Pancreas (tissue), 10 donors: ENCODE measurements around the gene ULBP2. TPM values are rescaled to one million over a fixed set of nuclear protein-coding genes. Genes with fewer than 3 reads are reported as not detected.
"Not testable (repeated sequence)": the region's sequence is repeated elsewhere in the genome, so short reads cannot be mapped to it uniquely, and the experiment has no call there.

Source experiments
- ATAC-seq, 4 donors: fragments of 200-7000 bp; cut with Tn5 transposase; one replicate each; pipeline versions ENCODE4 v1.8.0 to v1.9.1; 2020; ENCODE audit warnings: mild to moderate bottlenecking in 4 of 4, moderate library complexity in 4 of 4
- DNase-seq, 6 donors: peaks; one replicate each; pipeline ENCODE4 v3.0.0-alpha.2; 2020
- FAIRE-seq: peaks from 2 replicates; lab custom pipeline; 2012; peaks lifted over from hg19 to GRCh38; lab: Jason Lieb, UNC
- H3K27ac ChIP-seq, 4 donors: fragments of 200-600 bp; sonication (generic); 1 replicate in 3 of 4; 2 replicates in 1 of 4; pipeline versions ENCODE4 v1.5.0 to v1.8.0; 2020
- H3K27me3 ChIP-seq, 4 donors: fragments of 200-600 bp; one replicate each; pipeline ENCODE4 v1.8.0; 2021
- H3K36me3 ChIP-seq, 3 donors: fragments of 200-600 bp; sonication (generic) in 1 of 3; one replicate each; pipeline versions ENCODE4 v1.5.0 to v1.8.0; 2020 to 2021
- H3K4me1 ChIP-seq, 3 donors: fragments of 200-600 bp; one replicate each; pipeline ENCODE4 v1.8.0; 2021
- H3K4me3 ChIP-seq, 4 donors: fragments of 200-600 bp; sonication (generic) in 2 of 4; one replicate each; pipeline versions ENCODE4 v1.5.0 to v1.8.0; 2020 to 2021
- H3K9me3 ChIP-seq, 4 donors: fragments of 200-600 bp; one replicate each; pipeline ENCODE4 v1.8.0; 2021
- CTCF ChIP-seq, 4 donors: fragments of 200-600 bp; sonication (generic) in 3 of 4; IDR thresholded peaks; one replicate each; pipeline versions ENCODE4 v1.5.0 to v1.8.0; 2021; ENCODE audit warnings: antibody characterized with exemption in 4 of 4
- WGBS, 2 donors: extraction: QIAGEN DNeasy Blood & Tissue Kit; methylation state at CpG; one replicate each; pipeline ENCODE4 v1.1.7; 2013; 5-methylcytosine and 5-hydroxymethylcytosine counted together
- intact Hi-C, 3 donors: fragments of 100-400 bp; cut with DNase I; formaldehyde crosslinking; loops; one replicate each; pipeline versions ENCODE4 v1.11.1 to v1.14.2; 2022
- polyA plus RNA-seq, 2 donors: library from polyadenylated mRNA; stranded (reverse); fragments of 200-250 nt; gene quantifications; one replicate each; pipeline ENCODE4 v1.2.3, GENCODE V29; 2013
- total RNA-seq, 6 donors: library from RNA; stranded (reverse); fragmentation: NEBNext Ultra II Directional in 4 of 6; extraction: Animal tissue kit (Norgen Biotek cat#: 25700) in 4 of 6; gene quantifications; one replicate each; pipeline versions ENCODE4 v1.2.1 to v1.2.4, GENCODE V29; 2021 to 2023
- donor health status: healthy with polysubstance abuse.
- donor health status: DM: no; HTN: no; CAD: no; lungs with moderate emphysema.
- donor health status: DM: no; HTN: no; CAD: no.
- donor health status: control.
- donor health status: control.
- donor health status: Bipolar disorder and iron deficiency.
- donor health status: DM: yes; HTN: yes; CAD: no.
- donor health status: DM: no; HTN: no; CAD: no.
- donor health status: DM: no; HTN: no; CAD: no.
- donor health status: DM: yes; HTN: yes; CAD: no.

ULBP2 gene
- total and polyA plus RNA-seq, 8 donors: 0.19 to 0.37 (median 0.25) TPM; not detected in 3

DNA sequence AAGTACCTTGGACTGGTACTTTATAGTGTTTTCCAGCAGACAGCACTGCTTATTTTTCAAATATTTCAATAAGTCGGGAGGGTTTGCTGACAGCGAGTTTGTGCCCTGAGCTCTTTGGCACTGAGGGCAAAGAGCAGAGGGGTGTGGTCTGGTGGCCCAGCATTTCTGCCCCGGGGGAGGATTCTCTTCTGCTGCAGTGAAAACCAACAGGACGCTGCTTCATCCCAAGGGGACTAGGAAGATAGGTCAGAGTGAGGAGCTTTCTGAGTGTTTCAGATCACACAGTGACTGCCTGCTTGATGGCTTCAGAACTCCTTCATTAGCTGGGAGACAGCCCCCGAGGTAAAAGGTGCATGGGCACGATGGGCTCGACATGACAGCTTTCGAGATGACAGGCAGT is 8.6 kb downstream of the ULBP2 start:
- H3K27ac ChIP-seq: no peak overlapping the region
- H3K9me3 ChIP-seq: no peaks in the 10 kb centered on the region
- intact Hi-C loops: no loop called here
- no peaks in the 10 kb centered on the region for H3K4me1 ChIP-seq
- FAIRE-seq (no peak), DNase-seq (no peak), ATAC-seq (no peak)
- peaks cover 0 to 20% (median 2%) of the 10 kb centered on the region in 4 donors for H3K27me3 ChIP-seq
- no peak for TF ChIP-seq CTCF (IDR thresholded peaks at IDR 0.05)
- no peak overlapping the region for H3K4me3 ChIP-seq
- H3K36me3 ChIP-seq: no peaks in the 10 kb centered on the region
- 24 to 35% methylated on average over 8 of the region's 8 CpGs for WGBS, 2 donors

GRCh38 chr6:149951096-149951495 is 9.3 kb downstream of the ULBP2 start:
- no peak for ATAC-seq
- no peak for FAIRE-seq
- intact Hi-C loops: no loop called here
- no peak for DNase-seq
- Histone ChIP-seq H3K36me3 (no peaks in the 10 kb centered on the region), H3K27ac (no peak overlapping the region), H3K4me3 (no peak overlapping the region), H3K9me3 (no peaks in the 10 kb centered on the region), H3K27me3 (peaks cover 0 to 27% (median 2%) of the 10 kb centered on the region in 4 donors), H3K4me1 (no peaks in the 10 kb centered on the region)
- no peak for TF ChIP-seq CTCF (IDR thresholded peaks at IDR 0.05)
- 60 to 68% methylated on average over 9 of the region's 9 CpGs for WGBS, 2 donors

DNA sequence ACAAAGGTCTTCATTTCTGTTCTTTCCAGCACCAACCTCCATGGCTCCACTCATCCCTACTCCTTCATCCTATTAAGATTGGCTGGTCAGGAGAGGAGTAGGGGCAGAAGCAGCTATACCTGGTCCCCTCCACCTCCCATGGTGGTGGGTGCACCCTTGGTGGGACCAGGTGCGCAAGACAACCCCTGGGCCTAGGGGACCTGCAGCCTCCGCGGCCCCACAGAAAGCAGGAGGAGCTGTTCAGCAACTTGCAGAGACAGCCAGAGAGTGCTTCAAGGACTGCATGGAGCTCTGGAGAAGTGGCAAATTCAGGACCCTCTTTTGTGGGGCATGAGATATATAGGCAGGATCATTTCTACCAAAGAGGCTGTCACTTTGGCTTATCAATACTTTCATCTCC is 9.8 kb downstream of the ULBP2 start:
- no peak for ATAC-seq
- peaks cover 0 to 27% (median 2%) of the 10 kb centered on the region in 4 donors for H3K27me3 ChIP-seq
- no peak for TF ChIP-seq CTCF (IDR thresholded peaks at IDR 0.05)

DNA sequence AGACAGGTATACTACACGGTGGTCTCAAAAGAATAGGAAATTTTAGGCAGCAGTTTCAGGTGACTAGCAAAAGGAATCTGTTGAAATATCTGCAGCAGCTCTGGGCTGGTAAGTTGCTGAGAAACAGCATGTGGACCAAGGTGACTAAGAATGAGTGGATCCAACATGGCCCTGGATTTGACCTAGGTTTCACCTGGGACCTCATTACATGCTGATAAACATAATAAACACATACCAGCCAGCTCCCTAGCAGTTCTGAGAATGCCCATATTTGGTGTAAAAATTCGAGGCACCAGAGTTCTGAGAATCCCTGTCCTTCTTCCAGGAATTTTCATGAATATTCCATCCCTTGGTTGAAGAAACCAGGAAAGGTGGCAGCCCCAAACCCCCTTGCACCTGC is 11.6 kb downstream of the ULBP2 start:
- H3K9me3 ChIP-seq, H3K27ac ChIP-seq, H3K36me3 ChIP-seq, H3K4me3 ChIP-seq, intact Hi-C loops, DNase-seq, H3K4me1 ChIP-seq, FAIRE-seq, ATAC-seq: not testable (repeated sequence)
- H3K27me3 ChIP-seq: peaks cover 0 to 27% (median 2%) of the 10 kb centered on the region in 4 donors
- WGBS, 2 donors: 31 to 34% methylated on average over 2 of the region's 2 CpGs

More for the DNA sequence above, 9.8 kb downstream of the ULBP2 start:
- Histone ChIP-seq H3K4me1 (no peaks in the 10 kb centered on the region), H3K4me3 (no peak overlapping the region), H3K36me3 (no peaks in the 10 kb centered on the region), H3K27ac (no peak overlapping the region), H3K9me3 (no peaks in the 10 kb centered on the region)
- intact Hi-C loops: no loop called here
- DNase-seq: peak in 1 of 6 donors; percentile 20
- no peak for FAIRE-seq
- 81 to 82% methylated on average over 3 of the region's 3 CpGs for WGBS, 2 donors

GRCh38 chr6:149953934-149954327 is 12.1 kb downstream of the ULBP2 start:
- FAIRE-seq, H3K36me3 ChIP-seq, DNase-seq, H3K4me1 ChIP-seq, intact Hi-C loops, H3K9me3 ChIP-seq, H3K27ac ChIP-seq: not testable (repeated sequence)
- Histone ChIP-seq H3K4me3 (peak overlapping the region in 1 of 4 donors; percentile 12), H3K27me3 (peaks cover 0 to 27% (median 2%) of the 10 kb centered on the region in 4 donors)
- peak; percentile 67 to 97 (median 78) for ATAC-seq
- WGBS, 2 donors: 2 to 17% methylated on average over 1 to 3 of the region's 10 CpGs

GRCh38 chr6:149954328-149954983 is 12.6 kb downstream of the ULBP2 start:
- 5 to 6% methylated on average over 34 to 35 of the region's 53 CpGs for WGBS, 2 donors
- FAIRE-seq, H3K36me3 ChIP-seq, DNase-seq, H3K4me1 ChIP-seq, H3K27ac ChIP-seq, intact Hi-C loops, H3K9me3 ChIP-seq: not testable (repeated sequence)
- Histone ChIP-seq H3K4me3 (peak overlapping the region in 1 of 4 donors; percentile 12), H3K27me3 (peaks cover 0 to 27% (median 2%) of the 10 kb centered on the region in 4 donors)
- peak in 3 of 4 donors; percentile 17 to 54 (median 20) for ATAC-seq

- H3K4me3 ChIP-seq, H3K9me3 ChIP-seq, FAIRE-seq, H3K4me1 ChIP-seq, DNase-seq, intact Hi-C loops, H3K36me3 ChIP-seq, H3K27ac ChIP-seq: not testable (repeated sequence)
- H3K27me3 ChIP-seq: peaks cover 0 to 27% (median 2%) of the 10 kb centered on the region in 4 donors
- 12 to 17% methylated on average over 12 to 13 of the region's 21 CpGs for WGBS, 2 donors
- ATAC-seq: peak in 1 of 4 donors; percentile 19
Observed at GRCh38 chr6:149954984-149955653, 13.3 kb downstream of the ULBP2 start.

GRCh38 chr6:149955654-149956317 is 14.0 kb downstream of the ULBP2 start:
- DNase-seq, H3K4me1 ChIP-seq, FAIRE-seq, H3K9me3 ChIP-seq, ATAC-seq, H3K36me3 ChIP-seq, H3K4me3 ChIP-seq, H3K27ac ChIP-seq, intact Hi-C loops: not testable (repeated sequence)
- WGBS, 2 donors: 28 to 31% methylated on average over 7 of the region's 7 CpGs
- peaks cover 0 to 27% (median 2%) of the 10 kb centered on the region in 4 donors for H3K27me3 ChIP-seq
